Esophagus squamous epithelium (tissue), 4 donors: Measurements from ENCODE around the gene TAPT1.
"Not testable (repeated sequence)": the region's sequence is repeated elsewhere in the genome, so short reads cannot be mapped to it uniquely, and the experiment has no call there.

Experiments used
- CTCF ChIP-seq, 6 experiments: fragments of 450-650 bp in 4 of 6; fragments of 200-600 bp in 2 of 6; sonication (generic) in 2 of 6; IDR thresholded peaks; one replicate each; pipeline ENCODE4 v1.5.1; 2016 to 2019; ENCODE audit warnings: antibody characterized with exemption in 6 of 6, mild to moderate bottlenecking in 4 of 6, moderate library complexity in 4 of 6
- POLR2A ChIP-seq, 4 donors: fragments of 450-650 bp; IDR thresholded peaks; one replicate each; pipeline ENCODE4 v1.6.1; 2017; ENCODE audit warnings: antibody characterized with exemption in 4 of 4, mild to moderate bottlenecking in 4 of 4, moderate library complexity in 3 of 4

GRCh38 chr4:16194798-16195197 lies 31.5 kb downstream of the TAPT1 start:
- not testable (repeated sequence) for TF ChIP-seq CTCF, POLR2A (IDR thresholded peaks at IDR 0.05)
